SU-DHL-6 (cell line): ENCODE measurements around the gene DDX5.

Source experiments
- EZH2phosphoT487 ChIP-seq: fragments of 200-600 bp; sonication (generic), shearing (Covaris generic); conservative IDR thresholded peaks from 2 replicates; pipeline ENCODE4 v1.6.1; 2018; ENCODE audit warnings: mild to moderate bottlenecking, antibody characterized with exemption, low read length, moderate library complexity, mixed read lengths
- TF ChIP-seq, protein P1 (sequence below): fragments of 200-600 bp; sonication (generic); IDR thresholded peaks from one replicate; pipeline ENCODE4 v1.5.1; 2017; ENCODE audit warnings: antibody characterized with exemption, mild to moderate bottlenecking, low read length, moderate library complexity; ENCODE audit not compliant: insufficient read depth, poor library complexity, severe bottlenecking

DNA sequence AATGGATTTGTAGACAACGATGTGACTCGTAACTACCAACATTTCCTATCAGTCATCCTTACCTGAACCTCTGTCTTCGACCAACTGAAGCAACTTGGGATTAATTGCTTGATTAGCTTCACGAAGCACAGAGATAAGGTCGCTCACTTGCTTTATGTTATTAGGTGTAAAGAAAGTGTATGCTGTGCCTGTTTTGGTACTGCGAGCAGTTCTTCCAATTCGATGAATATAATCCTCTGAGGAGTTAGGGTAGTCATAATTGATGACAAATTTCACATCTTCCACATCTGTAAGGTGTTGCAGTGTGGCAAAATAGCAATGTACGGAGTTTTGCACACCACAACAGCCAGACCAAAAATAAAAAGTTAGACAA, 5.6 kb downstream of the DDX5 start:
- TF ChIP-seq, protein P1, sequence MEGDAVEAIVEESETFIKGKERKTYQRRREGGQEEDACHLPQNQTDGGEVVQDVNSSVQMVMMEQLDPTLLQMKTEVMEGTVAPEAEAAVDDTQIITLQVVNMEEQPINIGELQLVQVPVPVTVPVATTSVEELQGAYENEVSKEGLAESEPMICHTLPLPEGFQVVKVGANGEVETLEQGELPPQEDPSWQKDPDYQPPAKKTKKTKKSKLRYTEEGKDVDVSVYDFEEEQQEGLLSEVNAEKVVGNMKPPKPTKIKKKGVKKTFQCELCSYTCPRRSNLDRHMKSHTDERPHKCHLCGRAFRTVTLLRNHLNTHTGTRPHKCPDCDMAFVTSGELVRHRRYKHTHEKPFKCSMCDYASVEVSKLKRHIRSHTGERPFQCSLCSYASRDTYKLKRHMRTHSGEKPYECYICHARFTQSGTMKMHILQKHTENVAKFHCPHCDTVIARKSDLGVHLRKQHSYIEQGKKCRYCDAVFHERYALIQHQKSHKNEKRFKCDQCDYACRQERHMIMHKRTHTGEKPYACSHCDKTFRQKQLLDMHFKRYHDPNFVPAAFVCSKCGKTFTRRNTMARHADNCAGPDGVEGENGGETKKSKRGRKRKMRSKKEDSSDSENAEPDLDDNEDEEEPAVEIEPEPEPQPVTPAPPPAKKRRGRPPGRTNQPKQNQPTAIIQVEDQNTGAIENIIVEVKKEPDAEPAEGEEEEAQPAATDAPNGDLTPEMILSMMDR: no peak
- no peak for TF ChIP-seq EZH2phosphoT487
